H1 (cell line): ENCODE results near the gene CHI3L1. TPM values are rescaled to one million over a fixed set of nuclear protein-coding genes. Genes with fewer than 3 reads are reported as not detected.

Source experiments
- HDAC2 ChIP-seq, 2 experiments: fragments of 300-600 bp in 1 of 2; sonication (generic) in 1 of 2; IDR thresholded peaks; 2 replicates each; pipeline ENCODE4 v1.6.1; 2011 to 2012; ENCODE audit warnings: low read depth in 2 of 2, low read length in 2 of 2, mild to moderate bottlenecking in 2 of 2, moderate library complexity in 2 of 2, borderline replicate concordance in 1 of 2, inconsistent platforms in 1 of 2
- SRF ChIP-seq: IDR thresholded peaks from 2 replicates; pipeline ENCODE4 v1.6.1; 2011; ENCODE audit warnings: mild to moderate bottlenecking, low read depth, low read length, moderate library complexity
- polyA plus RNA-seq, 7 experiments: library from polyadenylated mRNA; depleted of rRNA in 3 of 7; stranded (reverse) in 5 of 7; unstranded in 2 of 7; fragments of >200 nt in 5 of 7; fragments of 200-250 nt in 2 of 7; gene quantifications; 1 replicate in 5 of 7; 2 replicates in 1 of 7; 4 replicates in 1 of 7; pipeline versions ENCODE4 v1.2.1 to v1.2.3, GENCODE V29; 2011 to 2013; ENCODE audit warnings: missing spikeins in 2 of 7, mixed read lengths in 2 of 7
- total RNA-seq: library from RNA; stranded (reverse); fragmentation: NEBNext Ultra II Directional; extraction: Animal tissue kit (Norgen Biotek cat#: 25700); gene quantifications from 2 replicates; pipeline ENCODE4 v1.2.1, GENCODE V29; 2021

The CHI3L1 gene
- total and polyA plus RNA-seq, 2 of the 8 experiments (the other 6 are each of a cell fraction or from before 2014, with no cell fraction given), result 1.0 TPM; not detected in 1

DNA sequence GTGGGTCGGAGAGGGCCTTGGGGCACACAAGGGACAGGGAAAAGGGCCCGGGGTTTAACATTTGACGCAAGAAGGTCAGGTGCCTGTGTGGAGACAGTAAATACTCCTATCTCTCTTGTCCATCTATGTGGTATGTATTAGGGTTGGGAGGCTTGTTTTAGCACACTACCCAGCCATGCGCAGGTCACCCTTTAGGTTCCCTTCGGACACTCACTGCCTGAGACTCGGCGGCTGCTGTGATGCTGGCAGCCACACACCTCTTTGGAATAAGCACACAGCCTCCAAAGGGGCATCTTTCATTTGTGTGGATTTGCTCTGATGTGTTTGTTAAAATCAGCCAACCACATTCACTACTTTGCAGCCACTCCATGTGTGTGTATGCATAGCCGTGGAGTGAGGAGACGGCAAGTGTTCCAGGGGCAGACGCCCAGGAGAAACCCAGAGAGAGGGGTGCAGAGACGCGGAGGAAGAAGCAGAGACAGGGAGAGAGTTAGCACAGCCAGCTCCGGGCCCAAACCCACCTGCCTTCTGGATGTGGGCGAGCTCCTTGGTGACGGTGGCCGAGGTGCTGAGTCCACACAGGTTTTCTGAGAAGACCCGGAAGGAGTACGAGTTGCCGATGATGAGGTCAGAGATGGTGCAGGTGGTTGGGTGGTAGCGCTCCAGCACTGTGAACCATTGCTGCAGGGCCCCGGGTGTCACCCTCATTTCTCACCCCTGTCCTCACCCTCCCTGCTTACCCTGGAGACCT is 16.6 kb downstream of the CHI3L1 start (continued):
- TF ChIP-seq HDAC2 (IDR thresholded peaks at IDR 0.05; ENCODE audit: borderline replicate concordance in 1 of 2, low read depth in 2 of 2, low read length in 2 of 2) (no peak), SRF (no peak)
